Keratinocyte (primary cell): ENCODE measurements around the gene SLC25A13. TPM values are rescaled to one million over a fixed set of nuclear protein-coding genes. Genes with fewer than 3 reads are reported as not detected.

Source experiments
- DNase-seq: peaks from one replicate; pipeline ENCODE4 v3.0.0-alpha.2; 2011; ENCODE audit warnings: low read depth, missing footprints, low spot score
- FAIRE-seq: peaks from 2 replicates; lab custom pipeline; 2011; peaks lifted over from hg19 to GRCh38; lab: Jason Lieb, UNC
- H2AFZ ChIP-seq: 2 replicates; pipeline ENCODE4 v1.6.0; 2012; ENCODE audit warnings: low read length, control low read depth, inconsistent platforms; ENCODE audit not compliant: control insufficient read depth
- H3K27ac ChIP-seq: 2 replicates; pipeline ENCODE4 v1.5.1; 2011; ENCODE audit warnings: low read length; ENCODE audit not compliant: control insufficient read depth, insufficient read depth
- H3K27me3 ChIP-seq: 3 replicates; pipeline ENCODE4 v1.6.0; 2011; ENCODE audit warnings: low read length; ENCODE audit not compliant: control insufficient read depth, insufficient read depth; ENCODE audit errors: extremely low read depth
- H3K36me3 ChIP-seq, 2 experiments: 2 replicates in 1 of 2; 3 replicates in 1 of 2; pipeline ENCODE4 v1.5.1; 2011; ENCODE audit warnings: low read length in 2 of 2, mild to moderate bottlenecking in 1 of 2; ENCODE audit not compliant: control insufficient read depth in 2 of 2, insufficient read depth in 2 of 2; ENCODE audit errors: extremely low read depth in 1 of 2
- H3K4me1 ChIP-seq: 3 replicates; pipeline ENCODE4 v1.5.1; 2011; ENCODE audit warnings: low read length; ENCODE audit not compliant: control insufficient read depth, insufficient read depth; ENCODE audit errors: extremely low read depth
- H3K4me2 ChIP-seq: 3 replicates; pipeline ENCODE4 v1.6.0; 2011; ENCODE audit warnings: low read depth, low read length; ENCODE audit not compliant: control insufficient read depth, insufficient read depth; ENCODE audit errors: extremely low read depth
- H3K4me3 ChIP-seq, 3 experiments: fragments of 200-600 bp in 1 of 3; sonication (generic) in 1 of 3; 2 replicates in 2 of 3; 3 replicates in 1 of 3; pipeline ENCODE4 v1.5.1; 2011 to 2016; ENCODE audit warnings: low read length in 3 of 3, mild to moderate bottlenecking in 3 of 3, control low read depth in 2 of 3, inconsistent platforms in 1 of 3, low read depth in 1 of 3, mixed read lengths in 1 of 3, mixed run types in 1 of 3, moderate library complexity in 1 of 3; ENCODE audit not compliant: control insufficient read depth in 2 of 3, insufficient read depth in 2 of 3; ENCODE audit errors: extremely low read depth in 1 of 3
- H3K79me2 ChIP-seq: 2 replicates; pipeline ENCODE4 v1.6.0; 2012; ENCODE audit warnings: low read length; ENCODE audit not compliant: control insufficient read depth, insufficient read depth
- H3K9ac ChIP-seq: 3 replicates; pipeline ENCODE4 v1.6.0; 2011; ENCODE audit warnings: low read length; ENCODE audit not compliant: control insufficient read depth, insufficient read depth; ENCODE audit errors: extremely low read depth
- H3K9me1 ChIP-seq: 3 replicates; pipeline ENCODE4 v1.6.0; 2011; ENCODE audit warnings: low read length; ENCODE audit not compliant: control insufficient read depth, insufficient read depth; ENCODE audit errors: extremely low read depth
- H3K9me3 ChIP-seq: 2 replicates; pipeline ENCODE4 v1.5.1; 2012; ENCODE audit warnings: low read depth, low read length; ENCODE audit not compliant: control insufficient read depth
- H4K20me1 ChIP-seq: 3 replicates; pipeline ENCODE4 v1.6.0; 2011; ENCODE audit warnings: low read length; ENCODE audit not compliant: control insufficient read depth, insufficient read depth; ENCODE audit errors: extremely low read depth
- EZH2 ChIP-seq: IDR thresholded peaks from one replicate; pipeline ENCODE4 v1.6.1; 2012; ENCODE audit warnings: inconsistent platforms, mild to moderate bottlenecking, low read length, moderate library complexity
- dilution Hi-C: fragments of 300-500 bp; cut with MboI; formaldehyde crosslinking; loops from one replicate; pipeline ENCODE4 v1.7.0; 2020; ENCODE audit warnings: low sequenced_read_pairs; ENCODE audit not compliant: extremely low pct_ligation_motif_present
- polyA plus RNA-seq, 5 experiments: library from polyadenylated mRNA; depleted of rRNA in 3 of 5; stranded (reverse) in 3 of 5; stranded (forward) in 1 of 5; unstranded in 1 of 5; fragments of >200 nt; gene quantifications; 1 replicate in 1 of 5; 2 replicates in 3 of 5; 3 replicates in 1 of 5; pipeline versions ENCODE4 v1.2.1 to v1.2.3, GENCODE V29; 2011 to 2012; ENCODE audit warnings: missing spikeins in 2 of 5, low read depth in 1 of 5, low replicate concordance in 1 of 5
- TF ChIP-seq, protein P1 (sequence below), 3 experiments: IDR thresholded peaks in 1 of 3; conservative IDR thresholded peaks in 1 of 3; optimal IDR thresholded peaks in 1 of 3; 2 replicates in 2 of 3; 3 replicates in 1 of 3; pipeline versions ENCODE3 to v1.5.1; 2011; ENCODE audit warnings: low read length in 3 of 3, mild to moderate bottlenecking in 3 of 3, moderate library complexity in 2 of 3, control low read depth in 1 of 3, inconsistent platforms in 1 of 3; ENCODE audit not compliant: insufficient read depth in 2 of 3; ENCODE audit errors: extremely low read depth in 1 of 3

SLC25A13 gene
- polyA plus RNA-seq, 1 donor (not counting 4 experiments of a cell fraction or from before 2014, with no cell fraction given), result 29.4 TPM

DNA sequence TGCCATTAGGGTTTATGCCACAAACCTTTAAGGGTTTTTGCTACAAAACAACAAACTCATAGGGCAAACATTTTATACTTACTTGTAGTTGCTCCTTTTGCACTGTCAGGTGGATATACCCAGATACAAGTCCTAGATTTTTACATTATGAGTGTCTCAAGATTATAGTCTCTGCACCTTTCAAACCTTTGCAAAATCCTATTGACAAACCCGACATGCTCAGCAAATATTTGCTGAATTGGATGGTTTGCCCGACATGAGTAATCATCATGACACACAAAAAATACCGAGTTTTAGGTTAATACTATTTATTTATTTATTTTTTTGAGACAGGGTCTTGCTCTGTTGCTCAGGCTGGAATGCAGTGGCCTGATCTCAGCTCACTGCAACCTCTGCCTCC lies 117.3 kb downstream of the SLC25A13 start:
- FAIRE-seq, result no peak
- dilution Hi-C loops, result no loop called here
- Histone ChIP-seq H3K4me1 (no peaks in the 10 kb centered on the region), H3K9me1 (no peaks in the 10 kb centered on the region), H4K20me1 (no peaks in the 10 kb centered on the region), H3K79me2 (no peaks in the 10 kb centered on the region), H3K36me3 (peaks cover 0 to 1% of the 10 kb centered on the region in 2 experiments), H3K9ac (no peak overlapping the region), H3K27me3 (no peaks in the 10 kb centered on the region), H3K9me3 (no peaks in the 10 kb centered on the region), H2AFZ (no peak overlapping the region), H3K4me3 (no peak overlapping the region), H3K27ac (no peak overlapping the region), H3K4me2 (no peak overlapping the region)
- no peak for DNase-seq
- TF ChIP-seq, protein P1, sequence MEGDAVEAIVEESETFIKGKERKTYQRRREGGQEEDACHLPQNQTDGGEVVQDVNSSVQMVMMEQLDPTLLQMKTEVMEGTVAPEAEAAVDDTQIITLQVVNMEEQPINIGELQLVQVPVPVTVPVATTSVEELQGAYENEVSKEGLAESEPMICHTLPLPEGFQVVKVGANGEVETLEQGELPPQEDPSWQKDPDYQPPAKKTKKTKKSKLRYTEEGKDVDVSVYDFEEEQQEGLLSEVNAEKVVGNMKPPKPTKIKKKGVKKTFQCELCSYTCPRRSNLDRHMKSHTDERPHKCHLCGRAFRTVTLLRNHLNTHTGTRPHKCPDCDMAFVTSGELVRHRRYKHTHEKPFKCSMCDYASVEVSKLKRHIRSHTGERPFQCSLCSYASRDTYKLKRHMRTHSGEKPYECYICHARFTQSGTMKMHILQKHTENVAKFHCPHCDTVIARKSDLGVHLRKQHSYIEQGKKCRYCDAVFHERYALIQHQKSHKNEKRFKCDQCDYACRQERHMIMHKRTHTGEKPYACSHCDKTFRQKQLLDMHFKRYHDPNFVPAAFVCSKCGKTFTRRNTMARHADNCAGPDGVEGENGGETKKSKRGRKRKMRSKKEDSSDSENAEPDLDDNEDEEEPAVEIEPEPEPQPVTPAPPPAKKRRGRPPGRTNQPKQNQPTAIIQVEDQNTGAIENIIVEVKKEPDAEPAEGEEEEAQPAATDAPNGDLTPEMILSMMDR (optimal IDR thresholded peaks at IDR 0.05 in 1 of 3, IDR thresholded peaks at IDR 0.05 in 1 of 3, conservative IDR thresholded peaks at IDR 0.05 in 1 of 3; ENCODE audit: extremely low read depth in 1 of 3, insufficient read depth in 2 of 3, low read length in 3 of 3), result no peak
- no peak for TF ChIP-seq EZH2

DNA sequence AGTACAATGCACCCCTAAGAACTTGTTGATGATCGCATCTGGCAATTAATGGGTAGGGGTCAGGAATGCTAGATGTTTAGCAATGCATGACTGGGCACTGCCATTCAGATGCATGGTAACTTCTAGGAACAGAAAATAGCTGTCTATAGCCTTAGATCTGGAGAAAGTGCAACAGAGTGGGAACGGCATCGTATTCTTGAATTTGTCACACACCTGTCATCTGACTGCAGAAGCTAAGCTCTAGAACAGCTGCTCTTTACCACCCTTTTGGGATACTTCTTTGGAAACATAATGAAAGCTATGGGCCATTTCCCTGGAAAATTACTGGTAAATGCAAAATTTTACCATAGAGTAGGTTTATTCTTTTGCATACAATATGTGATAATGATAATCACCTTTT lies 118.1 kb downstream of the SLC25A13 start:
- H3K4me3 ChIP-seq, result no peak overlapping the region
- dilution Hi-C loops, result no loop called here
- no peak overlapping the region for H3K4me2 ChIP-seq
- H4K20me1 ChIP-seq, result no peaks in the 10 kb centered on the region
- TF ChIP-seq, protein P1 (optimal IDR thresholded peaks at IDR 0.05 in 1 of 3, IDR thresholded peaks at IDR 0.05 in 1 of 3, conservative IDR thresholded peaks at IDR 0.05 in 1 of 3; ENCODE audit: extremely low read depth in 1 of 3, insufficient read depth in 2 of 3, low read length in 3 of 3), result no peak
- no peak for TF ChIP-seq EZH2
- FAIRE-seq (no peak), DNase-seq (no peak)
- H3K79me2 ChIP-seq, result no peaks in the 10 kb centered on the region
- no peak overlapping the region for H3K9ac ChIP-seq
- no peak overlapping the region for H2AFZ ChIP-seq
- no peaks in the 10 kb centered on the region for H3K27me3 ChIP-seq
- H3K4me1 ChIP-seq, result no peaks in the 10 kb centered on the region
- no peaks in the 10 kb centered on the region for H3K9me1 ChIP-seq
- no peaks in the 10 kb centered on the region for H3K9me3 ChIP-seq
- peaks cover 0 to 1% of the 10 kb centered on the region in 2 experiments for H3K36me3 ChIP-seq
- H3K27ac ChIP-seq, result no peak overlapping the region
